Measurements from ENCODE around the gene LHPP. TPM values are rescaled to one million over a fixed set of nuclear protein-coding genes. Genes with fewer than 3 reads are reported as not detected.

Gene LHPP
- total RNA-seq, 1 experiment from 2014 or later, result 24.7 TPM

- H3K9me2 ChIP-seq (ENCODE audit: insufficient read depth), result no peaks in the 10 kb centered on the region
- no peaks in the 10 kb centered on the region for H3K27me3 ChIP-seq (ENCODE audit: insufficient read depth, low read depth)
- no peak overlapping the region for H3K4me3 ChIP-seq
- no peaks in the 10 kb centered on the region for H4K20me1 ChIP-seq (ENCODE audit: insufficient read depth)
- BruUV-seq (replicated peaks), result no TSS peak
- H3K27ac ChIP-seq, result no peak overlapping the region
- H3K4me1 ChIP-seq (replicated peaks; ENCODE audit: insufficient read depth), result no peaks in the 10 kb centered on the region
- H3K36me3 ChIP-seq (ENCODE audit: low read depth), result no peaks in the 10 kb centered on the region
- POLR2A ChIA-PET (ENCODE audit: unreplicated experiment), result interaction anchor here (0.7 kb wide), 1 partner anchor 29 kb away, joined by 3 read pairs; no protein-coding TSS in a partner anchor
- intact Hi-C loops (cut with micrococcal nuclease; ENCODE audit: unreplicated experiment), result no loop called here
- no peaks in the 10 kb centered on the region for H3F3A ChIP-seq (ENCODE audit: insufficient read depth, low read depth)
- CTCF ChIA-PET, result no interaction called here
- no peaks in the 10 kb centered on the region for H3K79me2 ChIP-seq (ENCODE audit: low read depth)
- H3K9me3 ChIP-seq (ENCODE audit: insufficient read depth, low read depth), result no peaks in the 10 kb centered on the region
- TF ChIP-seq EZH2 (IDR thresholded peaks at IDR 0.05; ENCODE audit: low read depth) (no peak), CTCF (conservative IDR thresholded peaks at IDR 0.05) (no peak)
- H3K4me2 ChIP-seq, result no peak overlapping the region
- DNase-seq, result no peak
- no peak overlapping the region for H2AFZ ChIP-seq
These were observed 59.2 kb downstream of the LHPP start for GRCh38 chr10:124520558-124521428.

GRCh38 chr10:124521429-124521871 lies 59.8 kb downstream of the LHPP start:
- Histone ChIP-seq H4K20me1 (ENCODE audit: insufficient read depth) (no peaks in the 10 kb centered on the region), H2AFZ (no peak overlapping the region), H3K4me1 (replicated peaks; ENCODE audit: insufficient read depth) (no peaks in the 10 kb centered on the region), H3F3A (ENCODE audit: insufficient read depth, low read depth) (no peaks in the 10 kb centered on the region), H3K9me3 (ENCODE audit: insufficient read depth, low read depth) (no peaks in the 10 kb centered on the region), H3K4me2 (no peak overlapping the region), H3K36me3 (ENCODE audit: low read depth) (no peaks in the 10 kb centered on the region), H3K27me3 (ENCODE audit: insufficient read depth, low read depth) (no peaks in the 10 kb centered on the region), H3K27ac (no peak overlapping the region), H3K9me2 (ENCODE audit: insufficient read depth) (no peaks in the 10 kb centered on the region), H3K79me2 (ENCODE audit: low read depth) (no peaks in the 10 kb centered on the region), H3K4me3 (no peak overlapping the region)
- ChIA-PET CTCF (no interaction called here), POLR2A (ENCODE audit: unreplicated experiment) (no interaction called here)
- no TSS peak for BruUV-seq (replicated peaks)
- DNase-seq, result no peak
- intact Hi-C loops (cut with micrococcal nuclease; ENCODE audit: unreplicated experiment), result no loop called here
- TF ChIP-seq CTCF (conservative IDR thresholded peaks at IDR 0.05), result no peak
- TF ChIP-seq EZH2 (IDR thresholded peaks at IDR 0.05; ENCODE audit: low read depth), result no peak

GRCh38 chr10:124522131-124522932 lies 60.7 kb downstream of the LHPP start:
- ChIA-PET CTCF (no interaction called here), POLR2A (ENCODE audit: unreplicated experiment) (no interaction called here)
- Histone ChIP-seq H3K36me3 (ENCODE audit: low read depth) (no peaks in the 10 kb centered on the region), H3F3A (ENCODE audit: insufficient read depth, low read depth) (no peaks in the 10 kb centered on the region), H2AFZ (no peak overlapping the region), H4K20me1 (ENCODE audit: insufficient read depth) (no peaks in the 10 kb centered on the region), H3K9me3 (ENCODE audit: insufficient read depth, low read depth) (no peaks in the 10 kb centered on the region), H3K79me2 (ENCODE audit: low read depth) (no peaks in the 10 kb centered on the region), H3K9me2 (ENCODE audit: insufficient read depth) (no peaks in the 10 kb centered on the region), H3K27me3 (ENCODE audit: insufficient read depth, low read depth) (no peaks in the 10 kb centered on the region), H3K4me1 (replicated peaks; ENCODE audit: insufficient read depth) (no peaks in the 10 kb centered on the region), H3K4me3 (no peak overlapping the region), H3K4me2 (no peak overlapping the region), H3K27ac (no peak overlapping the region)
- DNase-seq, result no peak
- no peak for TF ChIP-seq CTCF (conservative IDR thresholded peaks at IDR 0.05)
- TF ChIP-seq EZH2 (IDR thresholded peaks at IDR 0.05; ENCODE audit: low read depth), result no peak
- no TSS peak for BruUV-seq (replicated peaks)
- intact Hi-C loops (cut with micrococcal nuclease; ENCODE audit: unreplicated experiment), result no loop called here
